HepG2 (cell line): ENCODE data around the gene INPP5E. TPM values are rescaled to one million over a fixed set of nuclear protein-coding genes. Genes with fewer than 3 reads are reported as not detected.

Source experiments
- ARID5B ChIP-seq: IDR thresholded peaks from 2 replicates; pipeline ENCODE4 v1.4.0; 2020; ENCODE audit warnings: mild to moderate bottlenecking, missing genetic modification reagents
- ARNT2 ChIP-seq: sonication (generic); formaldehyde crosslinking; IDR thresholded peaks from 2 replicates; pipeline ENCODE4 v1.8.0; 2022; ENCODE audit warnings: mild to moderate bottlenecking, low read depth, missing genetic modification reagents, moderate library complexity
- DR1 ChIP-seq: sonication (generic); formaldehyde crosslinking; IDR thresholded peaks from 2 replicates; pipeline ENCODE4 v1.8.0; 2021; ENCODE audit warnings: mild to moderate bottlenecking, missing genetic modification reagents, inconsistent platforms
- FOXC1 ChIP-seq: sonication (generic); formaldehyde crosslinking; IDR thresholded peaks from 2 replicates; pipeline ENCODE4 v1.8.0; 2022; ENCODE audit warnings: mild to moderate bottlenecking, missing genetic modification reagents, borderline replicate concordance
- HDAC2 ChIP-seq: sonication (generic); formaldehyde crosslinking; IDR thresholded peaks from 2 replicates; pipeline ENCODE4 v1.4.0; 2020; ENCODE audit warnings: missing genetic modification reagents
- HMGA1 ChIP-seq: sonication (generic); formaldehyde crosslinking; conservative IDR thresholded peaks from 2 replicates; pipeline ENCODE4 v1.4.0; 2020; ENCODE audit warnings: missing genetic modification reagents
- KDM5A ChIP-seq: fragments of 200-600 bp; sonication (generic); IDR thresholded peaks from 2 replicates; pipeline ENCODE4 v1.7.0; 2018; ENCODE audit warnings: antibody characterized with exemption, mild to moderate bottlenecking, low read length, borderline replicate concordance
- SMAD3 ChIP-seq: sonication (generic); formaldehyde crosslinking; IDR thresholded peaks from 2 replicates; pipeline ENCODE4 v1.4.0; 2020; ENCODE audit warnings: missing genetic modification reagents
- TARDBP ChIP-seq: sonication (generic); formaldehyde crosslinking; IDR thresholded peaks from 2 replicates; pipeline ENCODE4 v1.8.0; 2022; ENCODE audit warnings: mild to moderate bottlenecking, missing genetic modification reagents
- ZFX ChIP-seq: sonication (generic); formaldehyde crosslinking; IDR thresholded peaks from 2 replicates; pipeline ENCODE4 v1.4.0; 2020; ENCODE audit warnings: mild to moderate bottlenecking, low read depth, missing genetic modification reagents, moderate library complexity
- ZKSCAN8 ChIP-seq: IDR thresholded peaks from 2 replicates; pipeline ENCODE4 v1.6.1; 2016; ENCODE audit warnings: borderline replicate concordance, missing genetic modification reagents, missing compliant biosample characterization
- ZNF10 ChIP-seq: sonication (generic); formaldehyde crosslinking; IDR thresholded peaks from 2 replicates; pipeline ENCODE4 v1.4.0; 2020; ENCODE audit warnings: mild to moderate bottlenecking, low read depth, missing genetic modification reagents, borderline replicate concordance
- ZNF318 ChIP-seq: sonication (generic); formaldehyde crosslinking; IDR thresholded peaks from 2 replicates; pipeline ENCODE4 v1.4.0; 2020; ENCODE audit warnings: mild to moderate bottlenecking, missing genetic modification reagents
- ZNF430 ChIP-seq: sonication (generic); formaldehyde crosslinking; IDR thresholded peaks from 2 replicates; pipeline ENCODE4 v1.9.0; 2021; ENCODE audit warnings: mild to moderate bottlenecking, missing genetic modification reagents
- ZNF784 ChIP-seq: sonication (generic); formaldehyde crosslinking; IDR thresholded peaks from 2 replicates; pipeline ENCODE4 v1.5.1; 2020; ENCODE audit warnings: missing genetic modification reagents, mild to moderate bottlenecking, borderline replicate concordance
- polyA plus RNA-seq, 8 experiments: library from polyadenylated mRNA; depleted of rRNA in 3 of 8; stranded (reverse) in 7 of 8; unstranded in 1 of 8; fragments of >200 nt; fragmentation: Illumina TruSeq in 4 of 8; extraction: Trizol in 4 of 8; gene quantifications; 2 replicates each; pipeline versions ENCODE4 v1.2.1 to v1.2.3, GENCODE V29; 2011 to 2016; ENCODE audit warnings: low read depth in 4 of 8, missing spikeins in 1 of 8, mixed read lengths in 1 of 8; ENCODE audit not compliant: insufficient read depth in 1 of 8
- total RNA-seq, 5 experiments: library from RNA; depleted of rRNA; stranded (reverse); fragments of >200 nt; fragmentation: Illumina TruSeq; extraction: Trizol; gene quantifications; 2 replicates each; pipeline ENCODE4 v1.2.3, GENCODE V29; 2016; ENCODE audit warnings: low read depth in 1 of 5

The INPP5E gene
- total and polyA plus RNA-seq, 2 of the 13 experiments (the other 11 are each of a cell fraction or from before 2014, with no cell fraction given): 5.5 TPM

GRCh38 chr9:136400038-136400834, 39.4 kb downstream of the INPP5E start, which contains the start of gene SNAPC4 (continued):
- TF ChIP-seq TARDBP (CRISPR knock-in tag) (peak; percentile 95), ZFX (peak; percentile 69), DR1 (CRISPR knock-in tag) (peak; percentile 45; the same call in 1 of the 2 replicates), ARNT2 (CRISPR knock-in tag) (peak; percentile 67; the same call in 1 of the 2 replicates), ZNF318 (CRISPR knock-in tag) (no peak), ZNF430 (CRISPR knock-in tag) (0 out of 2 replicates have a peak, but pooled peaks have one; percentile 52), HDAC2 (CRISPR knock-in tag) (no peak), KDM5A (peak; percentile 66; the same call in 1 of the 2 replicates), ZNF784 (CRISPR knock-in tag) (peak; percentile 35; the same call in 1 of the 2 replicates), ZNF10 (0 out of 2 replicates have a peak, but pooled peaks have one; percentile 29), HMGA1 (CRISPR knock-in tag) (no peak), SMAD3 (CRISPR knock-in tag) (no peak), FOXC1 (0 out of 2 replicates have a peak, but pooled peaks have one; percentile 43), ARID5B (CRISPR knock-in tag) (0 out of 2 replicates have a peak, but pooled peaks have one; percentile 27), ZKSCAN8 (CRISPR knock-in tag) (no peak)
